Measurements from ENCODE around the gene ZBTB43.

The ZBTB43 gene

GRCh38 chr9:126860077-126860756, 55.4 kb downstream of the ZBTB43 start, which contains the start of gene ZBTB34:
TSS of gene ZBTB34 (plus strand) at chr9:126860639. CDS start at chr9:126879400, 18,761 bp downstream.
- peak within 1 kb of the TSS; percentile 73 for H3K27ac ChIP-seq
- TF ChIP-seq ZFX (IDR thresholded peaks at IDR 0.05; ENCODE audit: borderline replicate concordance) (no peak), CTCF (IDR thresholded peaks at IDR 0.05) (peak; percentile 99)

- peak overlapping the region; percentile 73 for H3K27ac ChIP-seq
- TF ChIP-seq CTCF (IDR thresholded peaks at IDR 0.05): no peak
- TF ChIP-seq ZFX (IDR thresholded peaks at IDR 0.05; ENCODE audit: borderline replicate concordance): no peak
Measured at GRCh38 chr9:126860757-126861466, 56.1 kb downstream of the ZBTB43 start.

GRCh38 chr9:126861707-126862103, 56.9 kb downstream of the ZBTB43 start:
- H3K27ac ChIP-seq: peak overlapping the region; percentile 73; the same call in 1 of the 2 replicates
- no peak for TF ChIP-seq ZFX (IDR thresholded peaks at IDR 0.05; ENCODE audit: borderline replicate concordance)
- no peak for TF ChIP-seq CTCF (IDR thresholded peaks at IDR 0.05)

GRCh38 chr9:126862104-126862761, 57.4 kb downstream of the ZBTB43 start:
- TF ChIP-seq ZFX (IDR thresholded peaks at IDR 0.05; ENCODE audit: borderline replicate concordance) (no peak), CTCF (IDR thresholded peaks at IDR 0.05) (no peak)
- H3K27ac ChIP-seq: no peak overlapping the region

GRCh38 chr9:126864771-126865170, 59.9 kb downstream of the ZBTB43 start:
- no peak for TF ChIP-seq ZFX (IDR thresholded peaks at IDR 0.05; ENCODE audit: borderline replicate concordance)
- TF ChIP-seq CTCF (IDR thresholded peaks at IDR 0.05): no peak
- H3K27ac ChIP-seq: no peak overlapping the region

- TF ChIP-seq CTCF (IDR thresholded peaks at IDR 0.05): no peak
- TF ChIP-seq ZFX (IDR thresholded peaks at IDR 0.05; ENCODE audit: borderline replicate concordance): no peak
- H3K27ac ChIP-seq: no peak overlapping the region
Measured at GRCh38 chr9:126869368-126869767, 64.5 kb downstream of the ZBTB43 start.
